Measurements from ENCODE around the gene CUX1. TPM values are rescaled to one million over a fixed set of nuclear protein-coding genes. Genes with fewer than 3 reads are reported as not detected.
A peak's percentile ranks its signal among the peaks of the same experiment; 100 is the strongest.

Gene CUX1
- total and polyA plus RNA-seq, 2 of the 13 experiments (the other 11 are each of a cell fraction or from before 2014, with no cell fraction given): 13.7 to 14.9 TPM

DNA sequence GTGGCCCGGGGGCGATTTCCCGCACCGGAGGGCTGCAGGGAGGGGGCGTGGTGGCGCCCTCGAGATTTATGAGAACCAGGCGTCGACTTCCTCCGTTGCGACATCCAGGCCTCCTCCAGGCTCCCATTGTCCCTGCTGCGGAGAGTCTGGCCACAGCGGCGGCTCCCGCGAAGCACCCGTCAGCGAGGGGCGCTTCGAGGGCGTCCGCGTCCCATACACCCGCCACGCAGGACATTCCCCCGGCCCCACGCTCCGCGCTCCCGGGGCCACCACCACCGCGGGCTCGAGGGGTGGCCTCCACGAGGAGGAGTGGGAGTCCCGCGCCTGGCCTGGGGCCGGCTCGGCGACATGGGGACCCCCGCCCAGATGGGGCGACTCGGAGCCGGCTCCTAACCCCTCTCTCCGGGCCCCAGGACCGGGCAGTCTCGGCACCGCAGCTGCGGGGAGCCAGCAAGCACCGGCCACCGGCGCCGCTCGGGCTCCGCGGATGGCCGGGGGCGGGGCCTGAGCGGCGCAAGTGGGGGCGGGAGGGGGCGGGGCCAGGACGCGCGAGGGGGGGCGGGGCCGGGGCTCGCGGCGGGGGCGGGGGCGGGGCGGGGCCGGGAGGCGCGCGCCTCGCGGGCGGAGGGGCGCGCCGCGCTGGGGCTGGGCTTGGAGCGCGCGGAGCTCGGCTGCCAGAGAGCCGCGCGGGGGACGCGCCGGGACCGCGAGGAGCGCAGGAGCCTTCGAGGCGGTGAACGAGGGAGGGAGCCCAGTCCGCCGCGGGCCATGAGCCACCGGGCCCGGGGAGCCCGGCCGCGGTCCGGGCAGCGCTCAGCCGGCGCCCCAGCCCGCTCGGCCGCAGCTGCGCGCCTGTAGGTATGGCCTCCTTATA lies 469.0 kb downstream of the CUX1 start, which contains the start of gene SH2B2 (continued):
- TF ChIP-seq, protein P1, sequence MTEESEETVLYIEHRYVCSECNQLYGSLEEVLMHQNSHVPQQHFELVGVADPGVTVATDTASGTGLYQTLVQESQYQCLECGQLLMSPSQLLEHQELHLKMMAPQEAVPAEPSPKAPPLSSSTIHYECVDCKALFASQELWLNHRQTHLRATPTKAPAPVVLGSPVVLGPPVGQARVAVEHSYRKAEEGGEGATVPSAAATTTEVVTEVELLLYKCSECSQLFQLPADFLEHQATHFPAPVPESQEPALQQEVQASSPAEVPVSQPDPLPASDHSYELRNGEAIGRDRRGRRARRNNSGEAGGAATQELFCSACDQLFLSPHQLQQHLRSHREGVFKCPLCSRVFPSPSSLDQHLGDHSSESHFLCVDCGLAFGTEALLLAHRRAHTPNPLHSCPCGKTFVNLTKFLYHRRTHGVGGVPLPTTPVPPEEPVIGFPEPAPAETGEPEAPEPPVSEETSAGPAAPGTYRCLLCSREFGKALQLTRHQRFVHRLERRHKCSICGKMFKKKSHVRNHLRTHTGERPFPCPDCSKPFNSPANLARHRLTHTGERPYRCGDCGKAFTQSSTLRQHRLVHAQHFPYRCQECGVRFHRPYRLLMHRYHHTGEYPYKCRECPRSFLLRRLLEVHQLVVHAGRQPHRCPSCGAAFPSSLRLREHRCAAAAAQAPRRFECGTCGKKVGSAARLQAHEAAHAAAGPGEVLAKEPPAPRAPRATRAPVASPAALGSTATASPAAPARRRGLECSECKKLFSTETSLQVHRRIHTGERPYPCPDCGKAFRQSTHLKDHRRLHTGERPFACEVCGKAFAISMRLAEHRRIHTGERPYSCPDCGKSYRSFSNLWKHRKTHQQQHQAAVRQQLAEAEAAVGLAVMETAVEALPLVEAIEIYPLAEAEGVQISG (CRISPR knock-in tag; IDR thresholded peaks at IDR 0.05): 0 out of 2 replicates have a peak, but pooled peaks have one; percentile 50
- TF ChIP-seq ZNF24 (IDR thresholded peaks at IDR 0.05) (no peak), ZNF704 (CRISPR knock-in tag; IDR thresholded peaks at IDR 0.05; ENCODE audit: borderline replicate concordance) (peak; percentile 62; the same call in 1 of the 2 replicates), POLR2AphosphoS2 (IDR thresholded peaks at IDR 0.05; ENCODE audit: low read depth, low read length) (no peak), SALL2 (CRISPR knock-in tag; IDR thresholded peaks at IDR 0.05) (peak; percentile 57; the same call in 1 of the 2 replicates), ZNF7 (CRISPR knock-in tag; IDR thresholded peaks at IDR 0.05) (no peak), FOXA1 (IDR thresholded peaks at IDR 0.05) (no peak), FOXA1 (CRISPR knock-in tag; IDR thresholded peaks at IDR 0.05) (no peak), ZNF609 (CRISPR knock-in tag; IDR thresholded peaks at IDR 0.05; ENCODE audit: borderline replicate concordance) (peak; percentile 20; the same call in 1 of the 2 replicates), NCOA2 (CRISPR knock-in tag; IDR thresholded peaks at IDR 0.05) (no peak), ERF (CRISPR knock-in tag; IDR thresholded peaks at IDR 0.05) (peak; percentile 68), GABPA (IDR thresholded peaks at IDR 0.05; ENCODE audit: low read depth, low read length) (no peak), GABPA (CRISPR knock-in tag; IDR thresholded peaks at IDR 0.05; ENCODE audit: low read depth) (no peak), SUZ12 (IDR thresholded peaks at IDR 0.05; ENCODE audit: low read depth, low read length) (no peak)
- TF ChIP-seq, protein P2, sequence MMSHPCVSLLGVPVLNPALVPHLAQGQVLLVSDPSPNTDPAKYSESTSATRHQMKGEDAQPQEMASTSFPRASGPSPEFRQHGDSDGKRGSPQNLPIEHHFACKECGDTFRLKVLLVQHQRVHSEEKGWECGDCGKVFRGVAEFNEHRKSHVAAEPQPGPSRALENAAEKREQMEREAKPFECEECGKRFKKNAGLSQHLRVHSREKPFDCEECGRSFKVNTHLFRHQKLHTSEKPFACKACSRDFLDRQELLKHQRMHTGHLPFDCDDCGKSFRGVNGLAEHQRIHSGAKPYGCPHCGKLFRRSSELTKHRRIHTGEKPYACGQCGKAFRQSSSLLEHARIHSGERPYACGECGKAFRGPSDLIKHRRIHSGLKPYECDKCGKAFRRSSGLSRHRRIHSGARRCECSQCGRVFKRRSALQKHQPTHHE (CRISPR knock-in tag; IDR thresholded peaks at IDR 0.05; ENCODE audit: borderline replicate concordance): peak; percentile 69; the same call in 1 of the 2 replicates
- TF ChIP-seq, protein P3, sequence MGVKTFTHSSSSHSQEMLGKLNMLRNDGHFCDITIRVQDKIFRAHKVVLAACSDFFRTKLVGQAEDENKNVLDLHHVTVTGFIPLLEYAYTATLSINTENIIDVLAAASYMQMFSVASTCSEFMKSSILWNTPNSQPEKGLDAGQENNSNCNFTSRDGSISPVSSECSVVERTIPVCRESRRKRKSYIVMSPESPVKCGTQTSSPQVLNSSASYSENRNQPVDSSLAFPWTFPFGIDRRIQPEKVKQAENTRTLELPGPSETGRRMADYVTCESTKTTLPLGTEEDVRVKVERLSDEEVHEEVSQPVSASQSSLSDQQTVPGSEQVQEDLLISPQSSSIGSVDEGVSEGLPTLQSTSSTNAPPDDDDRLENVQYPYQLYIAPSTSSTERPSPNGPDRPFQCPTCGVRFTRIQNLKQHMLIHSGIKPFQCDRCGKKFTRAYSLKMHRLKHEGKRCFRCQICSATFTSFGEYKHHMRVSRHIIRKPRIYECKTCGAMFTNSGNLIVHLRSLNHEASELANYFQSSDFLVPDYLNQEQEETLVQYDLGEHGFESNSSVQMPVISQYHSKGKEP (CRISPR knock-in tag; IDR thresholded peaks at IDR 0.05): no peak
